Chondrocyte (in vitro differentiated cells): ENCODE results near the gene ZNF423. TPM values are rescaled to one million over a fixed set of nuclear protein-coding genes. Genes with fewer than 3 reads are reported as not detected.

Experiments used
- DNase-seq: peaks from one replicate; pipeline ENCODE4 v3.0.0; 2021; ENCODE audit warnings: mixed read lengths, low spot score
- H3K27ac Mint-ChIP-seq: one replicate; pipeline ENCODE4 v1.8.0; 2021; ENCODE audit warnings: mild to moderate bottlenecking, moderate library complexity, mixed read lengths; ENCODE audit not compliant: unreplicated experiment
- H3K27me3 Mint-ChIP-seq: 2 replicates; pipeline ENCODE4 v1.8.0; 2021; ENCODE audit warnings: low read depth, mixed read lengths
- H3K36me3 Mint-ChIP-seq: 2 replicates; pipeline ENCODE4 v1.8.0; 2021; ENCODE audit warnings: low read depth, mixed read lengths
- H3K4me1 Mint-ChIP-seq: 2 replicates; pipeline ENCODE4 v1.8.0; 2021; ENCODE audit warnings: low read depth, mild to moderate bottlenecking, mixed read lengths
- H3K4me3 Mint-ChIP-seq: one replicate; pipeline ENCODE4 v1.8.0; 2021; ENCODE audit warnings: mild to moderate bottlenecking, moderate library complexity, mixed read lengths; ENCODE audit not compliant: unreplicated experiment
- H3K9me3 Mint-ChIP-seq: 2 replicates; pipeline ENCODE4 v1.8.0; 2021; ENCODE audit warnings: low read depth, mixed read lengths
- CTCF ChIP-seq: fragments of 200-600 bp; sonication (generic); IDR thresholded peaks from 2 replicates; pipeline ENCODE4 v1.5.0; 2021; ENCODE audit warnings: antibody characterized with exemption, mild to moderate bottlenecking, moderate library complexity
- total RNA-seq: library from RNA; stranded (reverse); gene quantifications from 3 replicates; pipeline ENCODE4 v1.2.1, GENCODE V29; 2021

Gene ZNF423
- total RNA-seq, 1 donor from 2014 or later: 4.7 TPM

DNA sequence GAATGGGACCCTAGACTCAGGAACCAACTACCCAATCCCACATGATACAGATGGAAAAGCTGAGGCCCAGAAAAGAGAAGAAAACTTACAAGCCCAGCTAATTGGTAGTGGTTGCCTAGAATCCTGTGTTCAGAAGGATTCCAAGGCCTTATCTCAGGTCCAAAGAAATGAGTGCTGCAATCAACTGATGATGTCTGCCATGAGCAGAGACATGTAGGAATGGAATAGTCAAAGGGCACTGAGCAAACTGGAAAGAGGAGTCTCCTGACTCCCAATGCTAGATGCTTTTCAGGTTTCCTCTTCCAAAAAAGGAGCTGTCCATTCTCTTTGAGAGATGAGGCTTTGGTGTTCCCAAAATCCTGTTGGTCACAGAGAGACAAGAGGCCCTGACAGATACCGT, 210.6 kb downstream of the ZNF423 start:
- no peak for TF ChIP-seq CTCF
- H3K27ac Mint-ChIP-seq: no peak overlapping the region
- H3K4me3 Mint-ChIP-seq: no peak overlapping the region
- no peaks in the 10 kb centered on the region for H3K27me3 Mint-ChIP-seq
- H3K9me3 Mint-ChIP-seq: peaks cover 26% of the 10 kb centered on the region
- peaks cover 37% of the 10 kb centered on the region for H3K4me1 Mint-ChIP-seq
- H3K36me3 Mint-ChIP-seq: peaks cover 12% of the 10 kb centered on the region
- DNase-seq: no peak

GRCh38 chr16:49644145-49644463, 211.8 kb downstream of the ZNF423 start:
- Mint-ChIP-seq H3K4me1 (peaks cover 49% of the 10 kb centered on the region), H3K4me3 (peak overlapping the region; percentile 13), H3K27me3 (no peaks in the 10 kb centered on the region), H3K9me3 (peaks cover 24% of the 10 kb centered on the region), H3K36me3 (peaks cover 12% of the 10 kb centered on the region), H3K27ac (peak overlapping the region; percentile 79)
- no peak for DNase-seq
- TF ChIP-seq CTCF: peak; percentile 71

DNA sequence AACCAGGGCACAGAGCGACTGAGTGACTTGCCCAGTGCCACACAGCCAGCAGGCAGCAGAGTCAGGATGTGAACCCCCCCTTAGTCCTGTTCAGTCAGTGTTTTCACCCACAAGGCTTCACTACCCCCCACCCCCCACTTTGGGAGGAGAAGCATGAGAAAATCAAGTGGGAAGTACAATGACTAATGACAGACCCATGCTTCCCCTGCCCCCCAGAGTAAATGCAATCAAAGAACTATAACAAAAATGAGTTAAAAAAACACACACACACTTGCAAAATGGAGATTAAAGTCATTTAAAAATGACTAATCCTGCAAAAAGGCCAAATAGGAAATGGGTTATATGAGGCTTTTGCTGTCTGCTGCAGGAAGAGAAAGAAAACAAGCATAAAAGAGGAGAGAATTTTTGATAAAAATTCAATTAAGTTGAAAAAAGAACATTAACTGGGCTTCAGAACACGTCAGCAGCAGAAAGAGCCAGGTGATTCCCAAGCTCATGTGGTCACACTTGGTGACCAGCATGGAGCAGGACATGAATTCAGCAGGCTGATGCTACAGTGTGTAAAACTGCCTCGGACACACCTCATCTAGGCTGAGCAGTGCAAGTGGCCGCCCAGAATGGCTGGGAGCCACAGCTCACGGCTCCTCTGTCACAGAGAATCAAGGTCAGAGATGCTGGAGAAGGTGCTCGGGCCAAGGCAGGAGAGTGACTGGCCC, 212.3 kb downstream of the ZNF423 start:
- Mint-ChIP-seq H3K4me1 (peaks cover 54% of the 10 kb centered on the region), H3K27me3 (no peaks in the 10 kb centered on the region), H3K36me3 (peaks cover 9% of the 10 kb centered on the region), H3K9me3 (peaks cover 19% of the 10 kb centered on the region), H3K27ac (peak overlapping the region; percentile 79), H3K4me3 (peak overlapping the region; percentile 13)
- no peak for TF ChIP-seq CTCF
- DNase-seq: no peak

DNA sequence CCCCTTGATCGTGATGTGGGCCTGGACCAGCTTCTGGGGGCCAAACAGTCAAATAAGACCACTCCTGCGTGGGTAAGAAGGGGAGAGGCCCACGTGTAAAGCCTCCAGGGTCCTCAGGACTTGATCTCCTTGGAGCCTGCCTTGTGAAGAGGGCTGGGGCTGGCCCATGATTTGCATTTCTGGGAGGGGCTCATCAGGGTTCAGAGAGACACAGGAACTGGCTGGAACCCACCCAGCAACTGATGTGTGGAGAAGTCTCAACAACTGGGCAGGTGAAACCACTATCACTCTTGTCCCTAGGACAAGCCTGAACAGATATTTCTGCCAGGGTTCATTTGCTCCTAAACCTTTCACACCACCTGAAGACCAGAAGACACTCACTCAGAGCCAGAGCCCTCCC, 214.7 kb downstream of the ZNF423 start:
- Mint-ChIP-seq H3K27ac (no peak overlapping the region), H3K36me3 (peaks cover 6% of the 10 kb centered on the region), H3K9me3 (peaks cover 4% of the 10 kb centered on the region), H3K4me1 (peaks cover 56% of the 10 kb centered on the region), H3K4me3 (no peak overlapping the region), H3K27me3 (no peaks in the 10 kb centered on the region)
- TF ChIP-seq CTCF: no peak
- DNase-seq: no peak

- no peak overlapping the region for H3K4me3 Mint-ChIP-seq
- no peak for DNase-seq
- no peak for TF ChIP-seq CTCF
- H3K9me3 Mint-ChIP-seq: no peaks in the 10 kb centered on the region
- no peak overlapping the region for H3K27ac Mint-ChIP-seq
- H3K36me3 Mint-ChIP-seq: peaks cover 5% of the 10 kb centered on the region
- H3K27me3 Mint-ChIP-seq: no peaks in the 10 kb centered on the region
- peaks cover 56% of the 10 kb centered on the region for H3K4me1 Mint-ChIP-seq
Measured at GRCh38 chr16:49640581-49640980, 215.3 kb downstream of the ZNF423 start.
